HL-60 (cell line): Measurements from ENCODE around the gene AKR1C2.

ENCODE experiments used
- POLR2AphosphoS5 ChIP-seq: IDR thresholded peaks from 2 replicates; pipeline ENCODE4 v1.6.1; 2012; ENCODE audit warnings: low read depth
- TF ChIP-seq, protein P1 (sequence below): IDR thresholded peaks from one replicate; pipeline ENCODE4 v1.5.1; 2011; ENCODE audit warnings: low read length, control low read depth, inconsistent platforms; ENCODE audit not compliant: insufficient read depth

DNA sequence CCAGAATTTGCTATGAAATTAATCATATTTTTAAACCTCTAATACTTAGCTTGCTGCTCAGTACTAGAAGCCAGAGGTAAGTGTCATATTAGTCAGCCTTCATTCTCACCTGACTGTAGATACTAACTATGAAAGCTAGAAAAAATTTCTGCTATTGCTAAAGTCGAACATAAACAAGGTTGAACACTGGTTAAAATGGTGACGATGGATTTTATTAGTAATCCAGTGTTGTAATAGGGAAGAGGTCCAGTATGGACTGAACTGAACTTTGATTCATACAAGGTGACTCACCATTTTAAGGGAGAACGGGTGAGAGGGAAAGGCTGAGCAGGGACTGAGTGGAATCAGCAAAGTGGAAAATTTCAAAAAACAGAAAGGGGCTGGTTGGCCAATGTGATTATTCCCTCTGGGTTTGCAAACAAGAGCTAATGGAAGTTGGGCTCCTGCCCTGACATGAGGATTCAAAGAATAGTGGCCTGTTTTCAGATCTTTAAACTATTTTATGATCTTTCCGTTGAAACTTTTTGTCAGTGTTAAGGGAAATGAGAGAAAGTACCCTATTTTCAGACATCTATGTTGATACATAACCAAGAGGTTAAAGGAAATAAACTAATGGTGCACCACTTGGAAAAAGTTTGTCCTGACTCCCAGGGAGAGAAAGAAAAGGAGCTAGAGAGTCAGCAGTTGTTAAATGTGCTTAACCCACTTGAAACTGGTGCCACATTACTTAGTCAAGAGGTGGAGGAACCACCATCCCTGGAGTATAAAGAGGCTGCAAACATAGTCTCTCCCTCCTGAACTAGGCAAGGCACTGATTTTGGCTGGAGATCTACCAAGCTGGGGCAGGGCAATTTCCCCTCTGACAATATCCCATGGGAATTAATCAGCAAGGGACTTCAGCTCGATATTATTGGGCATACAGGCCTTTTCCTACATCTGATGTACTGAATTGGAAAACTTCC, 55.7 kb downstream of the AKR1C2 start:
- TF ChIP-seq, protein P1, sequence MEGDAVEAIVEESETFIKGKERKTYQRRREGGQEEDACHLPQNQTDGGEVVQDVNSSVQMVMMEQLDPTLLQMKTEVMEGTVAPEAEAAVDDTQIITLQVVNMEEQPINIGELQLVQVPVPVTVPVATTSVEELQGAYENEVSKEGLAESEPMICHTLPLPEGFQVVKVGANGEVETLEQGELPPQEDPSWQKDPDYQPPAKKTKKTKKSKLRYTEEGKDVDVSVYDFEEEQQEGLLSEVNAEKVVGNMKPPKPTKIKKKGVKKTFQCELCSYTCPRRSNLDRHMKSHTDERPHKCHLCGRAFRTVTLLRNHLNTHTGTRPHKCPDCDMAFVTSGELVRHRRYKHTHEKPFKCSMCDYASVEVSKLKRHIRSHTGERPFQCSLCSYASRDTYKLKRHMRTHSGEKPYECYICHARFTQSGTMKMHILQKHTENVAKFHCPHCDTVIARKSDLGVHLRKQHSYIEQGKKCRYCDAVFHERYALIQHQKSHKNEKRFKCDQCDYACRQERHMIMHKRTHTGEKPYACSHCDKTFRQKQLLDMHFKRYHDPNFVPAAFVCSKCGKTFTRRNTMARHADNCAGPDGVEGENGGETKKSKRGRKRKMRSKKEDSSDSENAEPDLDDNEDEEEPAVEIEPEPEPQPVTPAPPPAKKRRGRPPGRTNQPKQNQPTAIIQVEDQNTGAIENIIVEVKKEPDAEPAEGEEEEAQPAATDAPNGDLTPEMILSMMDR, result no peak
- TF ChIP-seq POLR2AphosphoS5, result no peak
